Measurements from ENCODE around the gene MVB12A. TPM values are rescaled to one million over a fixed set of nuclear protein-coding genes. Genes with fewer than 3 reads are reported as not detected.
A peak's percentile ranks its signal among the peaks of the same experiment; 100 is the strongest.

Gene MVB12A
- total and polyA plus RNA-seq, 9 of the 15 experiments (the other 6 are each of a cell fraction or from before 2014, with no cell fraction given): 1.2 to 46.2 (median 22.4) TPM

GRCh38 chr19:17394891-17395415 is 24.9 kb upstream of the MVB12A start (continued):
- TF ChIP-seq, protein P1, sequence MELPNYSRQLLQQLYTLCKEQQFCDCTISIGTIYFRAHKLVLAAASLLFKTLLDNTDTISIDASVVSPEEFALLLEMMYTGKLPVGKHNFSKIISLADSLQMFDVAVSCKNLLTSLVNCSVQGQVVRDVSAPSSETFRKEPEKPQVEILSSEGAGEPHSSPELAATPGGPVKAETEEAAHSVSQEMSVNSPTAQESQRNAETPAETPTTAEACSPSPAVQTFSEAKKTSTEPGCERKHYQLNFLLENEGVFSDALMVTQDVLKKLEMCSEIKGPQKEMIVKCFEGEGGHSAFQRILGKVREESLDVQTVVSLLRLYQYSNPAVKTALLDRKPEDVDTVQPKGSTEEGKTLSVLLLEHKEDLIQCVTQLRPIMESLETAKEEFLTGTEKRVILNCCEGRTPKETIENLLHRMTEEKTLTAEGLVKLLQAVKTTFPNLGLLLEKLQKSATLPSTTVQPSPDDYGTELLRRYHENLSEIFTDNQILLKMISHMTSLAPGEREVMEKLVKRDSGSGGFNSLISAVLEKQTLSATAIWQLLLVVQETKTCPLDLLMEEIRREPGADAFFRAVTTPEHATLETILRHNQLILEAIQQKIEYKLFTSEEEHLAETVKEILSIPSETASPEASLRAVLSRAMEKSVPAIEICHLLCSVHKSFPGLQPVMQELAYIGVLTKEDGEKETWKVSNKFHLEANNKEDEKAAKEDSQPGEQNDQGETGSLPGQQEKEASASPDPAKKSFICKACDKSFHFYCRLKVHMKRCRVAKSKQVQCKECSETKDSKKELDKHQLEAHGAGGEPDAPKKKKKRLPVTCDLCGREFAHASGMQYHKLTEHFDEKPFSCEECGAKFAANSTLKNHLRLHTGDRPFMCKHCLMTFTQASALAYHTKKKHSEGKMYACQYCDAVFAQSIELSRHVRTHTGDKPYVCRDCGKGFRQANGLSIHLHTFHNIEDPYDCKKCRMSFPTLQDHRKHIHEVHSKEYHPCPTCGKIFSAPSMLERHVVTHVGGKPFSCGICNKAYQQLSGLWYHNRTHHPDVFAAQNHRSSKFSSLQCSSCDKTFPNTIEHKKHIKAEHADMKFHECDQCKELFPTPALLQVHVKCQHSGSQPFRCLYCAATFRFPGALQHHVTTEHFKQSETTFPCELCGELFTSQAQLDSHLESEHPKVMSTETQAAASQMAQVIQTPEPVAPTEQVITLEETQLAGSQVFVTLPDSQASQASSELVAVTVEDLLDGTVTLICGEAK (IDR thresholded peaks at IDR 0.05): peak; percentile 75
- TF ChIP-seq, protein P1 (CRISPR knock-in tag; IDR thresholded peaks at IDR 0.05): no peak
- peak; percentile 53 for TF ChIP-seq NUFIP1 (IDR thresholded peaks at IDR 0.05; ENCODE audit: partially characterized antibody)
- peak; percentile 43; the same call in 1 of the 2 replicates for TF ChIP-seq JUND (IDR thresholded peaks at IDR 0.05; ENCODE audit: borderline replicate concordance, low read depth, low read length)
- TF ChIP-seq JUND (tag; IDR thresholded peaks at IDR 0.05; ENCODE audit: borderline replicate concordance, low read depth, low read length): no peak; the same call in 2 of the 3 replicates
- peak; percentile 44 for TF ChIP-seq BRD9 (IDR thresholded peaks at IDR 0.05; ENCODE audit: low read depth, partially characterized antibody)
- TF ChIP-seq PRPF4 (IDR thresholded peaks at IDR 0.05; ENCODE audit: insufficient read depth, low read depth, low read length, poor library complexity, severe bottlenecking): no peak
- peak; percentile 81 for TF ChIP-seq RB1 (IDR thresholded peaks at IDR 0.05; ENCODE audit: low read depth)
- TF ChIP-seq PHB2 (IDR thresholded peaks at IDR 0.05; ENCODE audit: low read depth): peak; percentile 26; the same call in 1 of the 2 replicates
- peak; percentile 81 for TF ChIP-seq TOE1 (IDR thresholded peaks at IDR 0.05; ENCODE audit: borderline replicate concordance)
- TF ChIP-seq TOE1 (CRISPR knock-in tag; IDR thresholded peaks at IDR 0.05; ENCODE audit: borderline replicate concordance, low read depth): no peak
- no peak for TF ChIP-seq ZNF3 (CRISPR knock-in tag; IDR thresholded peaks at IDR 0.05)
- no peak for TF ChIP-seq ATF1 (CRISPR knock-in tag; IDR thresholded peaks at IDR 0.05)
- TF ChIP-seq ATF1 (tag; IDR thresholded peaks at IDR 0.05): peak; percentile 56
- TF ChIP-seq SNIP1 (IDR thresholded peaks at IDR 0.05; ENCODE audit: low read depth): 0 out of 2 replicates have a peak, but pooled peaks have one; percentile 27
